Keratinocyte (primary cell): ENCODE results near the gene C17orf58. TPM values are rescaled to one million over a fixed set of nuclear protein-coding genes. Genes with fewer than 3 reads are reported as not detected.
"Not testable (repeated sequence)": the region's sequence is repeated elsewhere in the genome, so short reads cannot be mapped to it uniquely, and the experiment has no call there.

Experiments used
- DNase-seq: peaks from one replicate; pipeline ENCODE4 v3.0.0-alpha.2; 2011; ENCODE audit warnings: low read depth, missing footprints, low spot score
- FAIRE-seq: peaks from 2 replicates; lab custom pipeline; 2011; peaks lifted over from hg19 to GRCh38; lab: Jason Lieb, UNC
- H2AFZ ChIP-seq: 2 replicates; pipeline ENCODE4 v1.6.0; 2012; ENCODE audit warnings: low read length, control low read depth, inconsistent platforms; ENCODE audit not compliant: control insufficient read depth
- H3K27ac ChIP-seq: 2 replicates; pipeline ENCODE4 v1.5.1; 2011; ENCODE audit warnings: low read length; ENCODE audit not compliant: control insufficient read depth, insufficient read depth
- H3K27me3 ChIP-seq: 3 replicates; pipeline ENCODE4 v1.6.0; 2011; ENCODE audit warnings: low read length; ENCODE audit not compliant: control insufficient read depth, insufficient read depth; ENCODE audit errors: extremely low read depth
- H3K36me3 ChIP-seq, 2 experiments: 2 replicates in 1 of 2; 3 replicates in 1 of 2; pipeline ENCODE4 v1.5.1; 2011; ENCODE audit warnings: low read length in 2 of 2, mild to moderate bottlenecking in 1 of 2; ENCODE audit not compliant: control insufficient read depth in 2 of 2, insufficient read depth in 2 of 2; ENCODE audit errors: extremely low read depth in 1 of 2
- H3K4me1 ChIP-seq: 3 replicates; pipeline ENCODE4 v1.5.1; 2011; ENCODE audit warnings: low read length; ENCODE audit not compliant: control insufficient read depth, insufficient read depth; ENCODE audit errors: extremely low read depth
- H3K4me2 ChIP-seq: 3 replicates; pipeline ENCODE4 v1.6.0; 2011; ENCODE audit warnings: low read depth, low read length; ENCODE audit not compliant: control insufficient read depth, insufficient read depth; ENCODE audit errors: extremely low read depth
- H3K4me3 ChIP-seq, 3 experiments: fragments of 200-600 bp in 1 of 3; sonication (generic) in 1 of 3; 2 replicates in 2 of 3; 3 replicates in 1 of 3; pipeline ENCODE4 v1.5.1; 2011 to 2016; ENCODE audit warnings: low read length in 3 of 3, mild to moderate bottlenecking in 3 of 3, control low read depth in 2 of 3, inconsistent platforms in 1 of 3, low read depth in 1 of 3, mixed read lengths in 1 of 3, mixed run types in 1 of 3, moderate library complexity in 1 of 3; ENCODE audit not compliant: control insufficient read depth in 2 of 3, insufficient read depth in 2 of 3; ENCODE audit errors: extremely low read depth in 1 of 3
- H3K79me2 ChIP-seq: 2 replicates; pipeline ENCODE4 v1.6.0; 2012; ENCODE audit warnings: low read length; ENCODE audit not compliant: control insufficient read depth, insufficient read depth
- H3K9ac ChIP-seq: 3 replicates; pipeline ENCODE4 v1.6.0; 2011; ENCODE audit warnings: low read length; ENCODE audit not compliant: control insufficient read depth, insufficient read depth; ENCODE audit errors: extremely low read depth
- H3K9me1 ChIP-seq: 3 replicates; pipeline ENCODE4 v1.6.0; 2011; ENCODE audit warnings: low read length; ENCODE audit not compliant: control insufficient read depth, insufficient read depth; ENCODE audit errors: extremely low read depth
- H3K9me3 ChIP-seq: 2 replicates; pipeline ENCODE4 v1.5.1; 2012; ENCODE audit warnings: low read depth, low read length; ENCODE audit not compliant: control insufficient read depth
- H4K20me1 ChIP-seq: 3 replicates; pipeline ENCODE4 v1.6.0; 2011; ENCODE audit warnings: low read length; ENCODE audit not compliant: control insufficient read depth, insufficient read depth; ENCODE audit errors: extremely low read depth
- CTCF ChIP-seq, 3 experiments: IDR thresholded peaks in 1 of 3; conservative IDR thresholded peaks in 1 of 3; optimal IDR thresholded peaks in 1 of 3; 2 replicates in 2 of 3; 3 replicates in 1 of 3; pipeline versions ENCODE3 to v1.5.1; 2011; ENCODE audit warnings: low read length in 3 of 3, mild to moderate bottlenecking in 3 of 3, moderate library complexity in 2 of 3, control low read depth in 1 of 3, inconsistent platforms in 1 of 3; ENCODE audit not compliant: insufficient read depth in 2 of 3; ENCODE audit errors: extremely low read depth in 1 of 3
- EZH2 ChIP-seq: IDR thresholded peaks from one replicate; pipeline ENCODE4 v1.6.1; 2012; ENCODE audit warnings: inconsistent platforms, mild to moderate bottlenecking, low read length, moderate library complexity
- dilution Hi-C: fragments of 300-500 bp; cut with MboI; formaldehyde crosslinking; loops from one replicate; pipeline ENCODE4 v1.7.0; 2020; ENCODE audit warnings: low sequenced_read_pairs; ENCODE audit not compliant: extremely low pct_ligation_motif_present
- polyA plus RNA-seq, 5 experiments: library from polyadenylated mRNA; depleted of rRNA in 3 of 5; stranded (reverse) in 3 of 5; stranded (forward) in 1 of 5; unstranded in 1 of 5; fragments of >200 nt; gene quantifications; 1 replicate in 1 of 5; 2 replicates in 3 of 5; 3 replicates in 1 of 5; pipeline versions ENCODE4 v1.2.1 to v1.2.3, GENCODE V29; 2011 to 2012; ENCODE audit warnings: missing spikeins in 2 of 5, low read depth in 1 of 5, low replicate concordance in 1 of 5

The C17orf58 gene
- polyA plus RNA-seq, 1 donor (not counting 4 experiments of a cell fraction or from before 2014, with no cell fraction given), result 6.1 TPM

GRCh38 chr17:68019336-68019674 lies 23.0 kb upstream of the C17orf58 start:
- Histone ChIP-seq H2AFZ (no peak overlapping the region), H3K4me2 (peak overlapping the region; percentile 30), H3K27ac (no peak overlapping the region)

GRCh38 chr17:68018493-68018892 lies 22.2 kb upstream of the C17orf58 start:
- H3K4me1 ChIP-seq, H2AFZ ChIP-seq, H3K4me2 ChIP-seq, H3K79me2 ChIP-seq, H3K9me3 ChIP-seq, H3K27ac ChIP-seq, H3K27me3 ChIP-seq, H3K36me3 ChIP-seq, DNase-seq, H3K4me3 ChIP-seq, H3K9ac ChIP-seq, H4K20me1 ChIP-seq, H3K9me1 ChIP-seq, FAIRE-seq, dilution Hi-C loops: not testable (repeated sequence)

More at GRCh38 chr17:68019336-68019674, 23.0 kb upstream of the C17orf58 start:
- Histone ChIP-seq H3K4me1 (peaks cover 7% of the 10 kb centered on the region), H3K27me3 (no peaks in the 10 kb centered on the region), H3K79me2 (no peaks in the 10 kb centered on the region), H3K4me3 (no peak overlapping the region), H3K9me1 (no peaks in the 10 kb centered on the region), H3K36me3 (no peaks in the 10 kb centered on the region), H3K9me3 (no peaks in the 10 kb centered on the region), H3K9ac (no peak overlapping the region), H4K20me1 (no peaks in the 10 kb centered on the region)
- no peak for TF ChIP-seq CTCF (optimal IDR thresholded peaks at IDR 0.05 in 1 of 3, IDR thresholded peaks at IDR 0.05 in 1 of 3, conservative IDR thresholded peaks at IDR 0.05 in 1 of 3; ENCODE audit: extremely low read depth in 1 of 3, insufficient read depth in 2 of 3, low read length in 3 of 3)
- TF ChIP-seq EZH2, result no peak
- DNase-seq (no peak), FAIRE-seq (no peak)
- dilution Hi-C loops, result no loop called here

- no peak overlapping the region for H3K9ac ChIP-seq
- no peak overlapping the region for H3K4me3 ChIP-seq
- H3K4me1 ChIP-seq, result peaks cover 7% of the 10 kb centered on the region
- no peaks in the 10 kb centered on the region for H3K36me3 ChIP-seq
- H3K27ac ChIP-seq, result no peak overlapping the region
- DNase-seq (no peak), FAIRE-seq (no peak)
- no peak overlapping the region for H3K4me2 ChIP-seq
- H3K79me2 ChIP-seq, result no peaks in the 10 kb centered on the region
- dilution Hi-C loops, result no loop called here
- TF ChIP-seq EZH2 (no peak), CTCF (optimal IDR thresholded peaks at IDR 0.05 in 1 of 3, IDR thresholded peaks at IDR 0.05 in 1 of 3, conservative IDR thresholded peaks at IDR 0.05 in 1 of 3; ENCODE audit: extremely low read depth in 1 of 3, insufficient read depth in 2 of 3, low read length in 3 of 3) (no peak)
- no peaks in the 10 kb centered on the region for H3K9me3 ChIP-seq
- H3K27me3 ChIP-seq, result no peaks in the 10 kb centered on the region
- no peaks in the 10 kb centered on the region for H3K9me1 ChIP-seq
- H4K20me1 ChIP-seq, result no peaks in the 10 kb centered on the region
- no peak overlapping the region for H2AFZ ChIP-seq
These were observed 20.6 kb upstream of the C17orf58 start for GRCh38 chr17:68016838-68017237.
